LoVo (cell line): ENCODE measurements around the gene GLG1.
"Not testable (repeated sequence)": the region's sequence is repeated elsewhere in the genome, so short reads cannot be mapped to it uniquely, and the experiment has no call there.

Source experiments
- DNase-seq: peaks from one replicate; pipeline ENCODE4 v3.0.0-alpha.2; 2016; ENCODE audit warnings: low spot score

Gene GLG1

DNA sequence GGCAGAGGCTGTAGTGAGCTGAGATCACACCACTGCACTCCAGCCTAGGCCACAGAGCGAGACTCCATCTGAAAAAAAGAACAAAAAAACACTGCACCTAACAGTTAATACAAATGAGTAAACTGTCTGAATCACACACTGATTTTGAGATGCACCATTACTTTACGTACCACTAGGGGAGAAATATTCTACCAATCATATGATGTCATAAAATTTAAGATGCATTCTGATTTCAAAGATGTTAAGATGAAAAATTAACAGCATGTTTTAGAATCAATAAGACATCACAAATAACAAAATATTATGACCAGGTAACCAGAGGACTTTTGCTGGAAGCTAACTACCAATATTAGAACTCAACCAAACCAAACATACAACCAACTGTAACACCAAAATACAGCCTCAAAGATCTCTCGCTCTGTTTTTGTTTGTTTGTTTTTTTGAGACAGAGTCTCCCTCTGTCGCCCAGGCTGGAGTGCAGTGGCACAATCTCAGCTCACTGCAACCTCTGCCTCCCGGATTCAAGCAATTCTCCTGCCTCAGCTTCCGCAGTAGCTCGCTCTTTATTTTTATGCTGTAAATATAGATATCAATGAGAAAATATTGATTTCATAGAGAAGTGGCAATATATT, 31.6 kb downstream of the GLG1 start:
- no peak for DNase-seq

DNA sequence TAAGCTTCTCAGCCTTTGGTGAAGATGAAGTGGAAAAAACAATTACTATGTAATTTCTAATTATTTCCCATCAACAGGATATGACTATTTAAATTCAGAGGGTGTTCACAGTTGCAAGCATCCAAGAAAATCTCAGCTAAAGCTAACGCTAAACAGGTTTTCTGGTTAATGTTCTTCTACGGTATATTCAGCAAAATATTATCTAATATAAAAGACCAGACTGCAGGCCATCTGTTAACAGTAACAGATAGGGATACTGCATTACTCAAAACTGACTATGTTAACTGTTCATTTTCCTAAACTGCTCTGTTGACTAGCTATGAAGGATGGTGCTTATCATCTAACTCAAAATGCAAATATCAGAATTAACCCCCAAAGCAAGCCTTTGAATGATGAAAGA, 32.8 kb downstream of the GLG1 start:
- DNase-seq, result no peak

DNA sequence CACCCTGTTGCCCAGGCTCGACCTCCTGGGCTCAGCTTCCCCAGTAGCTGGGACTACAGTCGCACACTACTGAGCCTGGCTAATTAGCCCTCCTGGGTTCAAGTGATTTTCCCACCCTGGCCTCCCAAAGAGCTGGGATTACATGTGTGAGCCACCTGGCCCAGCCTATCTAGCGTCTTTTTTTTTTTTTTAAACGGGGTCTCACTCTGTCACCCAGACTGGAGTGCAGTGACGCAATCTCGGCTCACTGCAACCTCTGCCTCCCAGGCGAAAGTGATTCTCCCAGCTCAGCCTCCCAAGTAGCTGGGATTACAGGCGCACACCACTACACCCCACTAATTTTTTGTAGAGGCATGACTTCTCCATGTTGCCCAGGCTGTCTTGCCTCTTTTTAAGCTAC, 33.3 kb downstream of the GLG1 start:
- no peak for DNase-seq

DNA sequence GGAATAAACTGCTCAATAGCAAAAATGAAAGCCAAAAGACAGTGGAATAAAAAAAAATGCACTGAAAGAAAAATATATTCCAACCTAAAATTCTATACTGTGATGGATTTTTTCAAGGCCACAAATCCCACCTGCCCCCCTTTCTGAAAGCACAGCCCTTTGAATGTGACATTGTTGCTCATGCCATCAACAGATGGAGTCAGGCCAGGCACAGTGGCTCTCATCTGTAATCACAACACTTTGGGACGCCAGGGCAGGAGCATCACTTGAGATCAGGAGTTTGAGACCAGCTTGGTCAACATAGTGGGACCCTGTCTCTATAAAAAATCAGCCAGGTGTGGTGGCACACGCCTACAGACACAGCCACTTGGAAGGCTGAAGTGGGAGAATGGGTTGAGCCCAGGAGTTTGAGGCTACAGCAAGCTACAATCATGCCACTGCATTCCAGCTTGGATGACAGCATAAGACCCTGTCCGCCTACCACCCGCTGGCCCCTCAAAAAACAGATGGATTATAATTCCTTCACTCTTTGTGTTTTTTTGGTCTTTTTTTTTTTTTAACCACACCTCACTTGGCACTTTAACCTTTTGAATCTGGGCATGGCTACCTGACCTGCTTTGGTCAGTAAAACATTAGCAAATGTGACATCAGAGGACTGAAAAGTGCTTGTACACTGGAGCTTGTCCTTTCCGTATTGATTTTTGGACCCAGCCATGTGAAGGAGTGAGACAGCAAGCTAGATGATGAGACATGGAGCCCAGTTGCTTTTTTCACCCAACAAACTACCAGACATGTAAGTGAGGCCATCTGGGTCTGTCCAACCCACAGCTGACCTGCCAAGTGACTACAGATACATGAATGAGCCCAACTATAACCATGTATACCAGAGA, 36.3 kb downstream of the GLG1 start:
- no peak for DNase-seq

DNA sequence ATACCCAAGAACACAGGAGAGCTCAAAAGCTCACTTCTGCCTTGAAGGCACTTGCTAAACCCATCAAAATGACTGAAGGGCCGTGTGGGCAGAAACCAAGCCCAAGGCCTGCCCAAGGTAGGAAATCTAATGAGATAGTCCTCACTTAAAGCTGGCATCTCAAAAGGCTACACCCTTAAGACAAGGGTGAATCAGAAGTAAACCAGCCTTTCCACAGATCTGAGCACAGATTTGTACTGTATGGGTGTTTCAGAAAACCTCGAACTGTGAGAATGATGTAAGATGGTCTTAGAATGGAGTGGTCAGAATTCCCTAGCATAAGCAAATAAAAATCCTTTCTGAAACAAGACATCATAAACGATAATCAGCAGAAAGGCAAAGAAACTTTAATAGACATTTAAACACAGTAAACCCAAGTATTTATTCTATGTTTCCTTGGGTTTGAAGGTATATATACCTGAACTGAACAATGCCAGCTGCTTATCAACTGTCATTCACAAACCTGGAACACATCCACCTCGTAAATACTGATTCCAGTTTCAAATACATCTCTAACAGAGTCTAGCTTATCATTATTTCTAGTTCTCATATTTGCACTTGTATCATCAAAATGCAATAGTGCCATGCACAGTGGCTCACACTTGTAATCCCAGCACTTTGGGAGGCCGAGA, 37.8 kb downstream of the GLG1 start:
- DNase-seq, result peak; percentile 18

DNA sequence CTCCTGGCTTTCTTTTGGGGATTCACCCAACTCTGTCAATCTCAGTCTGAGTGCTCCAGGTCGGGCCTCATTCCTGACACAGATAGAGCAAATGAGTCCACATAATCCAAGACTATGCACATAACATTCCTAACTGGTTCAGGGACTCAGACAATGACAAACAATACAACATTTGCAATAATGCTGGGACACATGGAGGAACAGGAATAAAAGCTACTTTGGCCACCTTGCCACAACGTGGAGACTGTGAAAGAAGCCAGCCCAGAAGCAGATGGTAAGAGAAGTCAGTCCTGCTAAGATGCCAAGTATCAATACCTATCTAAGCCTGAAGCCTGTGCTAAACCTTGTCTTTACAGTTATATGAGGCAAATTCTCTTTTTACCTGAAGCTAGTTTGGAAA, 39.0 kb downstream of the GLG1 start:
- no peak for DNase-seq

DNA sequence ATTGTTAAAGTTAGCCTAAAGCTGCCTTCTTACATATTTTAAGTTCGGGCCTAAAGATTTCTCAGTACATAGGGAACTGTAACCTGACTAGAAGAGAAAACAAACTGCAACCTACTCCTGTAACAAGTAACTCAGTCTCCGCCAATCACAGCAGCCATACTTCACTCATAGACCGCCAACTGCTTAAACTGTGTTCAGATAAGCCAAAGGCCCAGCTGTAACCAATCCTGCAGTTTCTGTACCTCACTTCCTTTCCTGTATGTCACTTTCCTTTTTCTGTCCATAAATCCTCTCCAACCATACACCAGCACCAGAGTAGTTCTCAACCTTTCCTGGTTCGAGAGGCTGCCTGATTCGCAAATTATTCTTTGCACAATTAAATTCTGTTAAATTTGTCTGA, 41.5 kb downstream of the GLG1 start:
- DNase-seq, result no peak

DNA sequence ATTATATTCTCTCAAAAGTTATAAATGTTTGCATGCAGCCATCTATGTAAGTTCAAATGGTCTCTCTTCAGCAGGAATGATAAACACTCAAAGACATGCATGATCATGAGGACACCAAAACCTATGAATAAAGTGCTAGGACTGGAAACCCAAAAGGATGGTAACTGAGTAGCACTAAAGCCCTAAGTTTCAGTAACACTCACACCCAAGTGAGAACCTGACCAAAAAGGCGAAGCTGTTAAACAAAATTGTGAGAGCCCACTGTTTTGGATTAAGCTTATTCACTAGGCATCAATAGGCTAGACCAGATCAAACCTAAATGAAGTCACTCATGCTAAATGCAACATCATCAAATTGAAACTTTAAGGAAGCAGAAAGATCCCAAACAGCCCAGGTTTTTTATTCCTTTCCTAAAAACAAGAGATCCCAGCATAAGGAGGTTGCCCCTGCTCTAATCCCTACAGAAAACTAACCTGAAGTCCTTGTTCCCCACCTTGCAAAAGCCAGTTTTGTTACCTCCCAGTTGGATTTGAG, 42.4 kb downstream of the GLG1 start:
- no peak for DNase-seq

DNA sequence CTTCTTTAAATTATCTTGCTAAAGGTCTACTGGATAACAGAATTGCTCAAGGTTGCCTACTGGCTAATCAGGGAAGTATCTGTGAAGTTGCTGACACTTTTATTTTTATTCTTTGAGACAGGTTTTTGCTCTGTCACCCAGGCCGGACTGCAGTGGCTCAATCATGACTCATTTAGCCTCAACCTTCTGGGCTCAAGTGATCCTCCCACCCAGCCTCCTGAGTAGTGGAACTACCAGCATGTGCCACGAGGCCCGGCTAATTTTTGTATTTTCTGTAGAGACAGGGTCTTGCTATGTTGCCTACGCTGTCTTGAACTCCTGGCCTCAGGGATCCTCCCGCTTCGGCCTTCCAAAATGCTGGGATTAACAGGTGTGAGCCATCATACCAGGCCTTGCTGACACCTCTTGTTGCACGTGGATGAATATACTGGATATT, 43.1 kb downstream of the GLG1 start:
- DNase-seq, result no peak

DNA sequence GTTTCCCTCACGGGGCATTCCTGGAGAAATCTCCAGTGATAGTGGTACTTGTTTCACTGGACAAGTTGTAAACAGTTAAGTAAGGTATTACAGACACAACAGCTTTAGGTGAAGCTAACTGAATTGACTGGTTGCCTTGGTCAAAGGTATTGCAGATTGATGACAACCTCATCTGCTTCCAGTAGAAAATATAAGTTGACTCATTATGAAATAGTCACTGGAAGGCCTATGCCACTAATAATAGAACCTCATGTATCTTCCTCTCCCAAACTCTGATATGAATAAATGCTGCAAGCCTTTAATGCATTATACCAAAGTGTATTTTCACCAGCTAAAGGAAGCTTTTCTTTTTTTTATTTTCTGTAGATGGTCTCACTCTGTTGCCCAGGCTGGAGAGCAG, 44.8 kb downstream of the GLG1 start:
- no peak for DNase-seq

DNA sequence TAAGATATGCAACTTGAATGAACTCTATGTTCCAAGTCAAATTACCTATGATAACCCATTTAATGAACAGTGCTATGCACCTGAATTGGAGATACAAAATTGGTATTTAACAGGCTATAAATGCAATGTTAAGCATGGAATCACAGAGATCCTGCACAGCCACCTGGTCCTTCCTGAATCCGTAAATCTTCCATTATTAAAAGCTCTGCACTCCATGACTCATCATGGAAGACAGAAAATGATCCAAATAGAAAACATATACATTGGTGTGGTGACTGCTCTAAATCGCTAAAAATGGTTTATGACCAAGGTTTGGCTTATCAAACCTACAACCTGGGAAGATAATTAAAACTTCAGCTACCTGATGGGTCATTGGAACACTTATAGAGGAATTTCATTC, 45.3 kb downstream of the GLG1 start:
- no peak for DNase-seq

DNA sequence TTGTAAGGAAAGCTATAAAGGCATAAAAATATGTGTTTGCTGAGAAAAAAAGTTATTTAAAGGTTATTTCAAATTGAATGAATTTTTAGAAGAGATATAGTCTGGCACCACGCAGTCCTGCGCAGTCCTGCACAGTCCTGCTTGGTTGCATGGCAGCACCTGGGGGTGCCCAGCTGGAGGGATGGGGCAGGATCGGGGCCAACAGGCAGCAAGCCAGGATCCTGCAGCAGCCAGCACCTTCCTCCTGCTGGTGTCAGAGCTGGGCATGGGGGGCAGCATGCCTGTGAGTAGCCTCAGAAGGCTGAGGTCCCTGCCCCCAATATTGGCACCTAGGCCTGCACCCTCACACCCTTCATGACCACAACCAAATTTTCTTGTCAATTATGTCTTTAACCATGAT, 46.0 kb downstream of the GLG1 start:
- DNase-seq, result no peak

DNA sequence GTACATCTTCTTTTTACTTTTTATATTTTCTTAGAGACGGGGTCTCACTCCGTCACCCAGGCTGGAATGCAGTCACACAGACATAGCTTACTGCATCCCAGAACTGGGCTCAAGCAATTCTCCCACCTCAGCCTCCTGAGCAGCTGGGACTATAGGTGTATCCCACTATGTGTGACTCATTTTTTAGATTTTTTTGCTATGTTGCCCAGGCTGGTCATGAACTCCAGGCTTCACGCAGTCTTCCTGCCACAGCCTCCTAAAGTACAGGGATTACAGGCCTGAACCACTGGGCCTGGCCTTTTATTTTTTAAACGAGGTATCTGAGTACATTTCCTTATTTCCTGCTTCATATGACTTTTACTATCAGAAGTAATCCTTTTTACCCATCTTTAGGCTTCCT, 48.0 kb downstream of the GLG1 start:
- DNase-seq, result no peak

DNA sequence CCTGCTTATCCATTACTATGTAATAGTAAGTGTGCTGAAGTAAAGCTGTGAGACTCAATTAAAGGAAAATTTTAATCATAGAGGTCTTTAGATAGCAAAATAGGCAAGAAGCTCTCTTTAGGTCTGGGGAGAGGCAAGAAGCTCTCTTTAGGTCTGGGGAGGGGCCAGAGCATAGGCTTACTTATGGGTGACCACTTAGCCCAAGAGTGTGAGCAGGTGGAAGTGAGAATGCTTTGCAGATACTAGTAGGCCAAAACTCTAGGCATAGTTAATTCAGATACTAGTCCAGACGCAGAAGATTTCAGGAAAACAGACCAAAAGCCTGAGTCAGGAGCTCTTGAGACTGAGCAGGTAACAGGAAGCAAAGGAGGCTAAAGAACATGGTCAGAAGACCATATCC, 49.6 kb downstream of the GLG1 start:
- no peak for DNase-seq

DNA sequence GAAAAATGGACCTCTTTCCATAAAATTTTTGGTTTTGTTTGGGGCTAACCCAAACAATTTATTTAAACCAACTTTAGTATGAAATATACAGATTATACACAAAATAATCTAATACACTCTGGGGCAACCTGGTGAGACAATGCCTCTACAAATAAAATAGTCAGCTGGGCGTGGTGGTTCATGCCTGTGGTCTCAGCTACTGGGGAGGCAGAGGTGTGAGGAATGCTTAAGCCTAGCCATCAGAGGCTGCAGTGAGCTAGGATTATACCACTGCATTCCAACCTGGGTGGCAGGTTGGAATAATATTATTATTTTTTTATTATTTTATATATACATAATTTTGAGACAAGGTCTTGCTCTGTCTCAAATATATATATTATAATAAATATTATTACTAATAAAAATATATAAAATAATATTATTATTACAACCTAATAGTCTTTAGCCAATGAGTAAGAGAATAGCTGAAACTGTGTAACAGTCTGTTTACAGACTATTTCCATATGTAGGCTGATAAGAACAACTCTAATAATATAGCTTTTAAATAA, 50.5 kb downstream of the GLG1 start:
- peak; percentile 39 for DNase-seq

DNA sequence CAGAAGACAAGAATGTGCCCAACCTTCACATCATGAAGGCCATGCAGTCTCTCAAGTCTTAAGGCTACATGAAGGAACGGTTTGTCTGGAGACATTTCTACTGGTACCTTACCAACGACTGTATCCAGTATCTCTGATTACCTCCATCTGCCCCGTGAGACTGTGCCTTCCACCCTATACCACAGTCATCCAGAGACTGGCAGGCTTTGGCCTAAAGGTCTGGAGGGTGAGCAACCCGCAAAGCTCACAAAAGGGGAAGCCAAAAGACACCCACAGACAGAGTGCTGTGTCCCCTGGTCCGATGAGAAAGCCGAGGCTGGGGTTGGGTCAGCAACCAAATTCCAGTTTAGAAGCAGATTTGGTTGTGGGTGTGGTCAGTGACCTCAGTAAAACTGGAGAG, 54.6 kb downstream of the GLG1 start:
- DNase-seq, result not testable (repeated sequence)

DNA sequence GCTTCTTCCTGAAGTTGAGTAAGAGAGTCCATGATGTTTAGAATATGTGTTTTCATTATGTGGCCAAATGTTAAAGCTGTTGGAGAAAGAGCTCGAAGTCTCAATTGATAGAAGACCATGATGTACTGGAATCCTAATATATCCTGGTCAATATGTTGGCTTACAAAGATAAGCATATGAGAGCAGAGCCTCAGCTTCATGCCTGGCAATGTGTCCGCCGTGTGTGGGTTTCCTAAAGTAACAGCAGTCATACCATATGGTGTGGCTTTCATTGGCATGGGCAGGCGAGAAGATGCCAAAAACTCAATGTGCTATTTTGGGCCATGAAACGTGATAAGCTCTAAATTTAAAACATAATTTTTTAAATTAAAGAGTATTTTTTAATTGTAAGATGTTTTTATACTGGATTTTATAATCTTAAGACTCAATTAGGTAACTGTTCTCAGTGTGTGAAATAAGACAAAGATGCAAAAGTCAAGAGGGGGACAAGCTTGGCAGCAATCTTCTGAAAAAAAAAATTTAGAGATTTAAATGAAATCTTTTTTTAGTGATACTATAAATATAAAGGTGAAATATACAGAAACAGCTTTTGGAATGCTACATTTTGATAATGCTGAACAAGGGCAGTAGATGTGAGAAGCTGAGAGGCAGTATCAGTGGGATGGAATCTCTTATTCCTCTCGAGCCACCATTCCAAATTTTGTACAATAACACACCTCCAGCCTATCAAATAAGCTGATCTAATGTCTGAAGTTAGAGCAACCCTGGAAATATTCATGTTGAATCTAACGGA, 56.5 kb downstream of the GLG1 start:
- not testable (repeated sequence) for DNase-seq

DNA sequence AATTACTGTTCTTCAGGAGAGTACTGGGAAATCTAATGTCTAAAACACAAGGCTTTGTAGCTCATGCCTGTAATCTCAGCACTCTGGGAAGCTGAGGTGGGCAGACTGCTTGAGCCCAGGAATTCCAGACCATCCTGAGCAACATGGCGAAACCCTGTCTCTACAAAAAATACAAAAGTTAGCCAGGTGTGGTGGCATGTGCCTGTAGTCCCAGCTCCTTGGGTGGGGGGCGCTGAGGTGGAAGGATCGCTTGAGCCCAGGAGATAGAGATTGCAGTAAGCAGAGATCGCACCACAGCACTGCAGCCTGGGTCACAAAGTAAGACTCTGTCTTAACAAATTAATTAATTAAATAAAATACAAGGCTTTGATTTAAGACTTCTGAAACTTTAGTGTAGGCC, 60.8 kb downstream of the GLG1 start:
- not testable (repeated sequence) for DNase-seq

DNA sequence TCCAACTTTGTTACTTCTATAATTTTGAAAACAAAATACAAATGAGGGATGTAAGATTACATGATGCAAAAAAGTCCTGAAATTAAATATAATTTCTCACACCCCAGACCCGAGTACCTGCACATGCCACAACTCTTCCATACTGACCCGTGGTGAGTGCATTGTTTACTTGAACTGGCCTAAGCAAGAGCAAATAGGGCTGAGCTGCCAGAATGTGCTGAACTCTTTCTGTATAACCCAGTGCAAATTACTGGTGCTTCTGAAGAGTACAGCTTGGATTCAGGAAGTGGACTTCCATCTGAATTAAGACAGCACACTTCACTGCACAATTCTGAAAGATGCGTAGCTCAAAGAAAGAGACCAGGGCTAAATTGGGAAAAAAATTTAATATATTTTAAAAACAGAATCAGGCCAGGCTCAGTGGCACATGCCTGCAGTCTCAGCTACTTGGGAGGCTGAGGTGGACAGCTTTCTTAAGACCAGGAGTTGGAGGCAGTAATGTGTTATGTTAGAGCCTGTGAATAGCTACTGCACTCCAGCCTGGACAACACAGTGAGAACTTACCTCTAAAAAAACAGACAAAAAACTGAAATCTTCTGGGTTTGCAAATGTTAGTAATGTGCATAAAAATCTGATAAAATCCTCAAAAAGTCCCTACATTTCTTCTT, 63.9 kb downstream of the GLG1 start:
- not testable (repeated sequence) for DNase-seq

DNA sequence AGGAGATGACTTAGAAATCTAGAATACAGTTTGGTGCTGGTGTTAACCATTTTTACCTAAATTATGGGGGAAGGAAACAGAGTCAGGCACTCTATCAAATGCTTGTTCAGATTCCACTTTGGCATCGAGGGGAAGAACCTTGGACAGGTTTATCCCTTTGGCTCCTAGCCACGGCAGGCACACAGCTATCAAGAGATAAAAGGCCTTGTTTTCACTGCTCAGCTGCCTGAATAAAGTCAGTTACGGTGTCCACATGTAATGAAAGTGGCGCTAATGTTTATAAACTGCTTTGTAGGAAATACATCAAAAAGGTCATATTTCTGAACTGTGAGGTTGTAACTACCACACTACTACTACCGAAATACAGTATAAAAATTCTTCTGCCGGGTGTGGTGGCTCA, 66.3 kb downstream of the GLG1 start:
- DNase-seq, result peak; percentile 26

DNA sequence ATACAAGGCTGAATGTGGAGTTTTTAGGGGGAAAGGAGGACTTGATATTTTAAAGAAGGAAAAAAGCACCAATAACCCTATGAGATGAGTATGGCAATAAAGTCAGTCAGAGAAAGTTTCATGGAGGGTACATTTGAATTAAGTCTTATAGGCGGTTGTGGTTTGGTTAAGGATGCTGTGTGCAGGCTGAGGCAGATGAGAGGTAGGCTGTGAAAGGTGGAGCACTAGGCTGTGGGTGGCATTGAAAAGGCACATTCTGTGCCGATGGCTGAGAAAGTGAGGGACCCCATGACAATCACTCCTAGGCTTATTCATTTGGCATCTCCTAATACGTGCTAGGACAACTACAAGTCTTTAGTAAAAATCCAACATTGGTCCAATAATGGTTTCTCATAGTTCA, 68.1 kb downstream of the GLG1 start:
- DNase-seq, result not testable (repeated sequence)
